Ishikawa (cell line): ENCODE results near the gene OR7E24.
A peak's percentile ranks its signal among the peaks of the same experiment; 100 is the strongest.

ENCODE experiments used
- CEBPB ChIP-seq: IDR thresholded peaks from 2 replicates; pipeline ENCODE4 v1.6.1; 2012
- CREB1 ChIP-seq: IDR thresholded peaks from 2 replicates; pipeline ENCODE4 v1.6.1; 2012; ENCODE audit warnings: low read depth
- EGR1 ChIP-seq: IDR thresholded peaks from 2 replicates; pipeline ENCODE4 v1.6.1; 2012
- EP300 ChIP-seq: IDR thresholded peaks from 2 replicates; pipeline ENCODE4 v1.6.1; 2012; ENCODE audit warnings: borderline replicate concordance
- FOXM1 ChIP-seq: IDR thresholded peaks from 2 replicates; pipeline ENCODE4 v1.6.1; 2012; ENCODE audit warnings: low read depth, borderline replicate concordance
- NFIC ChIP-seq: IDR thresholded peaks from 2 replicates; pipeline ENCODE4 v1.6.1; 2012
- RAD21 ChIP-seq: IDR thresholded peaks from 2 replicates; pipeline ENCODE4 v1.6.1; 2012; ENCODE audit warnings: low read depth
- TAF1 ChIP-seq: IDR thresholded peaks from 2 replicates; pipeline ENCODE4 v1.6.1; 2012; ENCODE audit warnings: low read depth, mild to moderate bottlenecking
- TCF12 ChIP-seq: IDR thresholded peaks from 2 replicates; pipeline ENCODE4 v1.6.1; 2012; ENCODE audit warnings: low read depth
- TEAD4 ChIP-seq: IDR thresholded peaks from 2 replicates; pipeline ENCODE4 v1.6.1; 2012
- YY1 ChIP-seq: IDR thresholded peaks from 2 replicates; pipeline ENCODE4 v1.6.1; 2012; ENCODE audit warnings: low read depth
- ZBTB7A ChIP-seq: IDR thresholded peaks from 2 replicates; pipeline ENCODE4 v1.6.1; 2012; ENCODE audit warnings: low read depth
- TF ChIP-seq, protein P1 (sequence below): IDR thresholded peaks from 2 replicates; pipeline ENCODE4 v1.6.1; 2012; ENCODE audit warnings: low read depth, mild to moderate bottlenecking
- TF ChIP-seq, protein P2 (sequence below): IDR thresholded peaks from 2 replicates; pipeline ENCODE4 v1.6.1; 2012
- TF ChIP-seq, protein P3 (sequence below): IDR thresholded peaks from 2 replicates; pipeline ENCODE4 v1.6.1; 2012

Gene OR7E24

DNA sequence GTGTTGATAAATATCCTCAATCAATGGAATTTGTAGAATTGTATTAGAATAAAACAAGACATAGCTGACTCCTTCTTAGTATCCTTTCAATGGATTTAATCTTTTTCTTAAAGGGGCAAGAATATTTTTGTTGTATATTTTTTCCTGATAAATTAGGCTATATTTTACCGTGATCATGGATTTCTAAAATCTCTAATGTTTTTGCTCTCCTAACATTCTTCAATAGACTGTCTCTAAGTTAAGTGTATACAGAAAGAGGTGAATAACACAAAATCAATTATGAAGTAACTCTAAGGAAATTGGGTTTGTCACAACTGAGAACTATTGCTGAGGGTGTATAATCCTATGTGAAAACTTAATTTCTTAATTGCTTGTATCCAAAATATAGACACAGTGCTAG, at the start of gene OR7E24:
Gene OR7E24 (plus strand): TSS at position 301 of the 400 bp plus-strand sequence. CDS start 114 bp downstream, outside the sequence.
- no peak for TF ChIP-seq YY1
- TF ChIP-seq, protein P1, sequence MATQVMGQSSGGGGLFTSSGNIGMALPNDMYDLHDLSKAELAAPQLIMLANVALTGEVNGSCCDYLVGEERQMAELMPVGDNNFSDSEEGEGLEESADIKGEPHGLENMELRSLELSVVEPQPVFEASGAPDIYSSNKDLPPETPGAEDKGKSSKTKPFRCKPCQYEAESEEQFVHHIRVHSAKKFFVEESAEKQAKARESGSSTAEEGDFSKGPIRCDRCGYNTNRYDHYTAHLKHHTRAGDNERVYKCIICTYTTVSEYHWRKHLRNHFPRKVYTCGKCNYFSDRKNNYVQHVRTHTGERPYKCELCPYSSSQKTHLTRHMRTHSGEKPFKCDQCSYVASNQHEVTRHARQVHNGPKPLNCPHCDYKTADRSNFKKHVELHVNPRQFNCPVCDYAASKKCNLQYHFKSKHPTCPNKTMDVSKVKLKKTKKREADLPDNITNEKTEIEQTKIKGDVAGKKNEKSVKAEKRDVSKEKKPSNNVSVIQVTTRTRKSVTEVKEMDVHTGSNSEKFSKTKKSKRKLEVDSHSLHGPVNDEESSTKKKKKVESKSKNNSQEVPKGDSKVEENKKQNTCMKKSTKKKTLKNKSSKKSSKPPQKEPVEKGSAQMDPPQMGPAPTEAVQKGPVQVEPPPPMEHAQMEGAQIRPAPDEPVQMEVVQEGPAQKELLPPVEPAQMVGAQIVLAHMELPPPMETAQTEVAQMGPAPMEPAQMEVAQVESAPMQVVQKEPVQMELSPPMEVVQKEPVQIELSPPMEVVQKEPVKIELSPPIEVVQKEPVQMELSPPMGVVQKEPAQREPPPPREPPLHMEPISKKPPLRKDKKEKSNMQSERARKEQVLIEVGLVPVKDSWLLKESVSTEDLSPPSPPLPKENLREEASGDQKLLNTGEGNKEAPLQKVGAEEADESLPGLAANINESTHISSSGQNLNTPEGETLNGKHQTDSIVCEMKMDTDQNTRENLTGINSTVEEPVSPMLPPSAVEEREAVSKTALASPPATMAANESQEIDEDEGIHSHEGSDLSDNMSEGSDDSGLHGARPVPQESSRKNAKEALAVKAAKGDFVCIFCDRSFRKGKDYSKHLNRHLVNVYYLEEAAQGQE: no peak
- TF ChIP-seq ZBTB7A: no peak
- TF ChIP-seq TEAD4: no peak
- no peak for TF ChIP-seq EGR1
- TF ChIP-seq RAD21: no peak
- no peak for TF ChIP-seq TAF1
- no peak for TF ChIP-seq EP300
- no peak for TF ChIP-seq TCF12
- TF ChIP-seq, protein P2, sequence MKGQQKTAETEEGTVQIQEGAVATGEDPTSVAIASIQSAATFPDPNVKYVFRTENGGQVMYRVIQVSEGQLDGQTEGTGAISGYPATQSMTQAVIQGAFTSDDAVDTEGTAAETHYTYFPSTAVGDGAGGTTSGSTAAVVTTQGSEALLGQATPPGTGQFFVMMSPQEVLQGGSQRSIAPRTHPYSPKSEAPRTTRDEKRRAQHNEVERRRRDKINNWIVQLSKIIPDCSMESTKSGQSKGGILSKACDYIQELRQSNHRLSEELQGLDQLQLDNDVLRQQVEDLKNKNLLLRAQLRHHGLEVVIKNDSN: no peak
- no peak for TF ChIP-seq NFIC
- TF ChIP-seq, protein P3, sequence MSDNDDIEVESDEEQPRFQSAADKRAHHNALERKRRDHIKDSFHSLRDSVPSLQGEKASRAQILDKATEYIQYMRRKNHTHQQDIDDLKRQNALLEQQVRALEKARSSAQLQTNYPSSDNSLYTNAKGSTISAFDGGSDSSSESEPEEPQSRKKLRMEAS: no peak
- TF ChIP-seq FOXM1: no peak
- TF ChIP-seq CEBPB: no peak
- TF ChIP-seq CREB1: no peak

DNA sequence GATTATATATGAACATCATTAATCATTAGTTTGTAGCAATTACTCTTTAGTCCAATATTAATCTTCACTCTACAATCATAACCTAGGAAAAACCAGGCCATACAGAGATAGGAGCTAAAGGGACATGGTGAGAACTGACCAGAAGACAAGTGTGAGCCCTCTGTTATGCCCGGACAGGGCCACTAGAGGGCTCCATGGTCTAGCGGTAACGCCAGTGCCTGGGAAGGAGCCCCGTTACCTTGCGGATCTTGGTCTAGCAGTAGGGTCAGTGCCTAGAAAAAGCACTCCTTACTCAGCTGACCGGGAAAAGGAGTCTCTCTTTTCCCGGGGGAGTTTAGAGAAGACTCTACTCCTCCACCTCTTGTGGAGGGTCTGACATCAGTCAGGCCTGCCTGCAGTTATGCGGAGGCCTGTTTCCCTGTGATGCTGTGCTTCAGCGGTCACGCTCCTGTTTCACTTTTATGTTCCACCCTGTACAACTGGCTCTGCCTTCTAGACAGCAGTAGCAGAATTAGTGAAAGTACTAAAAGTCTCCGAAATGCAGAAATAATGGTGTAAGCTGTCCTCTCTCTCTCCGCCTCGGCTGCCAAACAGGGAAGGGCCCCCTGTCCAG, 45.1 kb upstream of the OR7E24 start:
- TF ChIP-seq EGR1 (no peak), RAD21 (peak; percentile 88)

DNA sequence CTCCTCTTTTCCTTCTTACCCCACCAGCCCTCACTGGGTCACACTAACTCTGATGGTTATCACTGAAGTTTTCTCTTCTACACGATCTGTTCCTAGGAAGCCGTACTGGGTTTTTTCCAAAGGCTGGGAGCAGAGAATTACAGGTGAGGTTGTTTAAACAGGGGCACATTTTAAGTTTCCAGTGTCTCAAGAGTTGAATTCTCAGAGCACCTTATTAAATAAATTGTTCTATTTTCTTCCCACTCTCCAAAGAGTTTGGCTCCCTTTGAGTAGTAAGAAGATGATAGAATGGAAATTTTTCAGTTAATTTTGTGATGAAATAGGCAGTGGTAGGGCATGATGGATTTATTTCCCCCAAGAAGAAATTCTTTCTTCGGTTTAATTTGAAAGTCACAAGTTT, 31.2 kb upstream of the OR7E24 start, which contains the start of gene OR7D4:
Gene OR7D4 (minus strand): TSS at position 101 of the 400 bp plus-strand sequence. CDS start 4,752 bp downstream, outside the sequence.
- TF ChIP-seq, protein P2: no peak
- TF ChIP-seq FOXM1: no peak
- no peak for TF ChIP-seq RAD21
- no peak for TF ChIP-seq ZBTB7A
- no peak for TF ChIP-seq NFIC
- TF ChIP-seq, protein P3: no peak
- TF ChIP-seq EP300: no peak
- no peak for TF ChIP-seq CEBPB
- TF ChIP-seq EGR1: no peak
- TF ChIP-seq TCF12: no peak
- TF ChIP-seq YY1: no peak
- TF ChIP-seq, protein P1: no peak

DNA sequence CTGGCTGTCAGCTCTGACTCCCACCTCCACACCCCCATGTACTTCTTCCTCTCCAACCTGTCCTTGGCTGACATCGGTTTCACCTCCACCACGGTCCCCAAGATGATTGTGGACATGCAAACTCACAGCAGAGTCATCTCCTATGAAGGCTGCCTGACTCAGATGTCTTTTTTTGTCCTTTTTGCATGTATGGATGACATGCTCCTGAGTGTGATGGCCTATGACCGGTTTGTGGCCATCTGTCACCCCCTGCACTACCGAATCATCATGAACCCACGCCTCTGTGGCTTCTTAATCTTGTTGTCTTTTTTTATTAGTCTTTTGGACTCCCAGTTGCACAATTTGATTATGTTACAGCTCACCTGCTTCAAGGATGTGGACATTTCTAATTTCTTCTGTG, 506 bp downstream of the OR7E24 start:
- TF ChIP-seq TAF1: no peak

DNA sequence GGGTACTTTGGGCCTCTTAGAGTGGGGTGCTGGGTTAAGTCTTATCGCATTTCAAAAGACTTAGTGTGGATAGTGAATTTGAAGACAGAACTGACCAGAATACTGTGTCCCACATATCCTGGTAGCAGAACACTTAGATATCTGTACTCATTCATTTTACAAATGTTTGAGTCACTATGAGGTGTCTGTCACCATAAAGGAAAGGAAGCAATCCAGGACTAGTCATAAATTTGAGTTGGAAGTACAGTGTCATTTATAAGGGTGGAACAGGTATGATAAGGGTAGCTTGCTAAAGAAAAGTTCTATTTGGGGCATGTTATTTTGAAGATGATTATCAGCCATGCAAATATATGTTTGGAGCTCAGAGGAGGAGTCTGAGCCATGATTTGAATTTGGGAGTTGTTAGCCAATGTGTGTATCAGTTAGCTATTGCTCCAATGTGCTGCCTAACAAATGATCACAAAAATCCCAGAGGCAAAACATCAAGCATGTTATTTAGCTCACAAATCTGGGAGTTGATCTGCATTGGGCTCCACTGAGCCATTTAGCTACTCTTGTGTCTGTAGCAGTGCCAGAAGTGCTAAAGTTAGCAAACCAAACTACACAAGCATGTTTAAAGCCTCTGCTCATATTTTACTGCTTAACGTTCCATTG, 38.6 kb downstream of the OR7E24 start:
- TF ChIP-seq FOXM1 (no peak), CREB1 (no peak), NFIC (no peak), TEAD4 (no peak), YY1 (no peak), RAD21 (no peak), CEBPB (no peak), EP300 (no peak), TCF12 (no peak), EGR1 (no peak), TAF1 (no peak), ZBTB7A (no peak)
- TF ChIP-seq, protein P2: no peak
- TF ChIP-seq, protein P3: no peak
